CD14-positive monocyte (primary cell): Measurements from ENCODE around the gene ARFGAP1. TPM values are rescaled to one million over a fixed set of nuclear protein-coding genes. Genes with fewer than 3 reads are reported as not detected.

Source experiments
- DNase-seq, 3 donors: peaks; one replicate each; pipeline ENCODE4 v3.0.0-alpha.2; 2011 to 2022
- H2AFZ ChIP-seq: 2 replicates; pipeline ENCODE4 v1.6.0; 2012; ENCODE audit warnings: mild to moderate bottlenecking, low read depth, low read length, inconsistent platforms; ENCODE audit not compliant: insufficient read depth, poor library complexity, severe bottlenecking
- H3K27ac ChIP-seq, 2 donors: 1 replicate in 1 of 2; 2 replicates in 1 of 2; pipeline ENCODE4 v1.5.1; 2012 to 2013; ENCODE audit warnings: low read length in 2 of 2, control low read depth in 1 of 2, inconsistent platforms in 1 of 2, low read depth in 1 of 2, mild to moderate bottlenecking in 1 of 2
- H3K27me3 ChIP-seq, 2 donors: one replicate each; pipeline versions ENCODE4 v1.6.0 to v1.6.1; 2011 to 2013; ENCODE audit warnings: low read length in 2 of 2; ENCODE audit not compliant: control insufficient read depth in 2 of 2, insufficient read depth in 2 of 2
- H3K36me3 ChIP-seq, 2 donors: replicated peaks in 1 of 2; 1 replicate in 1 of 2; 2 replicates in 1 of 2; pipeline versions ENCODE4 v1.5.1 to v1.6.1; 2012 to 2013; ENCODE audit warnings: low read length in 2 of 2, control low read depth in 1 of 2, inconsistent platforms in 1 of 2, mild to moderate bottlenecking in 1 of 2; ENCODE audit not compliant: insufficient read depth in 2 of 2, control insufficient read depth in 1 of 2
- H3K4me1 ChIP-seq, 2 donors: 1 replicate in 1 of 2; 2 replicates in 1 of 2; pipeline versions ENCODE4 v1.5.1 to v1.6.1; 2012 to 2013; ENCODE audit warnings: low read length in 2 of 2, control low read depth in 1 of 2, inconsistent platforms in 1 of 2, mild to moderate bottlenecking in 1 of 2, moderate library complexity in 1 of 2; ENCODE audit not compliant: insufficient read depth in 2 of 2, control insufficient read depth in 1 of 2
- H3K4me2 ChIP-seq: replicated peaks from 2 replicates; pipeline ENCODE3; 2012; ENCODE audit warnings: low read length, moderate library complexity, mild to moderate bottlenecking; ENCODE audit not compliant: poor library complexity, severe bottlenecking; ENCODE audit errors: extremely low read depth
- H3K4me3 ChIP-seq, 3 experiments: fragments of 200-600 bp in 1 of 3; sonication (generic) in 1 of 3; replicated peaks in 1 of 3; 1 replicate in 2 of 3; 2 replicates in 1 of 3; pipeline ENCODE4 v1.5.1; 2011 to 2013; ENCODE audit warnings: low read length in 3 of 3, mild to moderate bottlenecking in 3 of 3, control low read depth in 2 of 3, low read depth in 2 of 3, inconsistent platforms in 1 of 3, moderate library complexity in 1 of 3
- H3K79me2 ChIP-seq: 2 replicates; pipeline ENCODE4 v1.6.0; 2012; ENCODE audit warnings: mild to moderate bottlenecking, control low read depth, inconsistent platforms, low read length, moderate library complexity; ENCODE audit not compliant: insufficient read depth
- H3K9ac ChIP-seq: 2 replicates; pipeline ENCODE4 v1.6.0; 2017; ENCODE audit warnings: low read length, mild to moderate bottlenecking; ENCODE audit not compliant: insufficient read depth, poor library complexity, severe bottlenecking
- H3K9me3 ChIP-seq, 2 donors: replicated peaks in 1 of 2; 1 replicate in 1 of 2; 2 replicates in 1 of 2; pipeline versions ENCODE4 v1.5.1 to v1.6.1; 2012 to 2013; ENCODE audit warnings: low read length in 2 of 2, control low read depth in 1 of 2; ENCODE audit not compliant: control insufficient read depth in 1 of 2, insufficient read depth in 1 of 2
- H4K20me1 ChIP-seq: 2 replicates; pipeline ENCODE4 v1.6.0; 2012; ENCODE audit warnings: mild to moderate bottlenecking, low read length, control low read depth, moderate library complexity; ENCODE audit not compliant: insufficient read depth
- H3K27ac Mint-ChIP-seq, 7 donors: one replicate each; pipeline ENCODE4 v1.8.0; 2020; ENCODE audit warnings: mild to moderate bottlenecking in 7 of 7, mixed read lengths in 7 of 7, moderate library complexity in 6 of 7, inconsistent platforms in 2 of 7
- H3K27me3 Mint-ChIP-seq, 3 donors: one replicate each; pipeline ENCODE4 v1.8.0; 2021 to 2022; ENCODE audit warnings: low read depth in 3 of 3, mild to moderate bottlenecking in 3 of 3, mixed read lengths in 3 of 3, moderate library complexity in 3 of 3, inconsistent platforms in 1 of 3
- H3K36me3 Mint-ChIP-seq, 2 donors: one replicate each; pipeline ENCODE4 v1.8.0; 2020; ENCODE audit warnings: mixed read lengths in 2 of 2, inconsistent platforms in 1 of 2, mild to moderate bottlenecking in 1 of 2
- H3K4me1 Mint-ChIP-seq: one replicate; pipeline ENCODE4 v1.8.0; 2020; ENCODE audit warnings: mild to moderate bottlenecking, mixed read lengths
- H3K4me3 Mint-ChIP-seq, 2 donors: one replicate each; pipeline ENCODE4 v1.8.0; 2020; ENCODE audit warnings: mild to moderate bottlenecking in 2 of 2, mixed read lengths in 2 of 2, moderate library complexity in 1 of 2
- H3K9me3 Mint-ChIP-seq, 7 donors: one replicate each; pipeline ENCODE4 v1.8.0; 2020 to 2022; ENCODE audit warnings: mixed read lengths in 7 of 7, mild to moderate bottlenecking in 6 of 7, moderate library complexity in 6 of 7, inconsistent platforms in 2 of 7
- CTCF ChIP-seq: fragments of 200-600 bp; IDR thresholded peaks from one replicate; pipeline ENCODE4 v1.8.0; 2022; ENCODE audit warnings: antibody characterized with exemption, mild to moderate bottlenecking
- WGBS: methylation state at CpG from one replicate; pipeline ENCODE4 v1.1.5; 2013; ENCODE audit warnings: missing lambda C conversion rate; ENCODE audit not compliant: insufficient coverage; 5-methylcytosine and 5-hydroxymethylcytosine counted together
- intact Hi-C, 2 donors: fragments of 100-400 bp; cut with micrococcal nuclease; formaldehyde crosslinking; loops; one replicate each; pipeline versions ENCODE4 v1.15.0 to v1.15.1; 2023
- polyA plus RNA-seq, 3 donors: library from polyadenylated mRNA; depleted of rRNA in 1 of 3; unstranded in 2 of 3; stranded (reverse) in 1 of 3; fragments of 300-500 nt in 2 of 3; fragments of >200 nt in 1 of 3; fragmentation: Illumina TruSeq in 2 of 3; gene quantifications; 1 replicate in 2 of 3; 2 replicates in 1 of 3; pipeline ENCODE4 v1.2.3, GENCODE V29; 2012 to 2021

ARFGAP1 gene
- polyA plus RNA-seq, 3 donors = 11.2 to 99.8 (median 14.1) TPM

- peaks cover 0 to 20% of the 10 kb centered on the region in 2 donors for H3K27me3 ChIP-seq
- H3K27ac ChIP-seq = no peak overlapping the region
- no peak overlapping the region for H3K4me3 Mint-ChIP-seq
- H3K4me1 ChIP-seq = no peaks in the 10 kb centered on the region
- H3K27me3 Mint-ChIP-seq = peaks cover 20 to 35% (median 23%) of the 10 kb centered on the region in 3 donors
- no peak overlapping the region for H2AFZ ChIP-seq
- H3K79me2 ChIP-seq = no peaks in the 10 kb centered on the region
- DNase-seq = no peak
- H3K36me3 Mint-ChIP-seq = no peaks in the 10 kb centered on the region
- TF ChIP-seq CTCF = no peak
- H3K27ac Mint-ChIP-seq = no peak overlapping the region
- H3K9me3 ChIP-seq = no peaks in the 10 kb centered on the region
- no peaks in the 10 kb centered on the region for H4K20me1 ChIP-seq
- intact Hi-C loops = no loop called here
- H3K4me2 ChIP-seq = no peak overlapping the region
- H3K9ac ChIP-seq = no peak overlapping the region
- no peaks in the 10 kb centered on the region for H3K36me3 ChIP-seq
- no peaks in the 10 kb centered on the region for H3K4me1 Mint-ChIP-seq
- no peak overlapping the region for H3K4me3 ChIP-seq
- 92% methylated on average over 9 of the region's 10 CpGs for WGBS
- H3K9me3 Mint-ChIP-seq = peaks cover 0 to 3% (median 0%) of the 10 kb centered on the region in 7 donors
These were observed 28.1 kb upstream of the ARFGAP1 start for GRCh38 chr20:63244468-63244867.

- peaks cover 24 to 47% (median 29%) of the 10 kb centered on the region in 3 donors for H3K27me3 Mint-ChIP-seq
- H3K4me3 Mint-ChIP-seq = peak overlapping the region in 1 of 2 donors; percentile 30
These were observed 25.9 kb upstream of the ARFGAP1 start for GRCh38 chr20:63246490-63247288.

More at GRCh38 chr20:63246490-63247288, 25.9 kb upstream of the ARFGAP1 start:
- no peak overlapping the region for H3K27ac ChIP-seq
- no peaks in the 10 kb centered on the region for H4K20me1 ChIP-seq
- DNase-seq = no peak
- H3K79me2 ChIP-seq = no peaks in the 10 kb centered on the region
- H3K4me3 ChIP-seq = no peak overlapping the region
- H3K9ac ChIP-seq = no peak overlapping the region
- H3K4me1 ChIP-seq = no peaks in the 10 kb centered on the region
- H3K27me3 ChIP-seq = peaks cover 0 to 21% of the 10 kb centered on the region in 2 donors
- H3K9me3 Mint-ChIP-seq = peaks cover 0 to 8% (median 1%) of the 10 kb centered on the region in 7 donors
- H3K27ac Mint-ChIP-seq = no peak overlapping the region
- TF ChIP-seq CTCF = no peak
- no peak overlapping the region for H2AFZ ChIP-seq
- 33% methylated on average over 39 of the region's 50 CpGs for WGBS
- H3K36me3 Mint-ChIP-seq = no peaks in the 10 kb centered on the region
- no peaks in the 10 kb centered on the region for H3K36me3 ChIP-seq
- intact Hi-C loops = no loop called here
- H3K4me1 Mint-ChIP-seq = no peaks in the 10 kb centered on the region
- no peak overlapping the region for H3K4me2 ChIP-seq
- no peaks in the 10 kb centered on the region for H3K9me3 ChIP-seq
